Amniotic epithelial cell (primary cell): Measurements from ENCODE around the gene FNDC3A.
"Not testable (repeated sequence)": the region's sequence is repeated elsewhere in the genome, so short reads cannot be mapped to it uniquely, and the experiment has no call there.

Experiments used
- DNase-seq: peaks from one replicate; pipeline ENCODE4 v3.0.0-alpha.2; 2010; ENCODE audit warnings: low read depth

FNDC3A gene

GRCh38 chr13:49030213-49030612, 54.5 kb downstream of the FNDC3A start:
- DNase-seq: no peak

GRCh38 chr13:49040872-49041271, 65.2 kb downstream of the FNDC3A start:
- DNase-seq: no peak

GRCh38 chr13:49042476-49042875, 66.8 kb downstream of the FNDC3A start:
- DNase-seq: peak; percentile 83

GRCh38 chr13:49044008-49044407, 68.3 kb downstream of the FNDC3A start:
- no peak for DNase-seq

- DNase-seq: no peak
Observed at GRCh38 chr13:49044836-49045235, 69.1 kb downstream of the FNDC3A start.

GRCh38 chr13:49046002-49046401, 70.3 kb downstream of the FNDC3A start:
- DNase-seq: peak; percentile 32

- peak; percentile 77 for DNase-seq
Observed at GRCh38 chr13:49046519-49046918, 70.8 kb downstream of the FNDC3A start.

GRCh38 chr13:49052813-49053212, 77.1 kb downstream of the FNDC3A start:
- DNase-seq: peak; percentile 3

GRCh38 chr13:49053215-49053614, 77.5 kb downstream of the FNDC3A start:
- DNase-seq: no peak

- no peak for DNase-seq
Observed at GRCh38 chr13:49053906-49054305, 78.2 kb downstream of the FNDC3A start.

- DNase-seq: no peak
Observed at GRCh38 chr13:49055021-49055420, 79.3 kb downstream of the FNDC3A start.

GRCh38 chr13:49057176-49057575, 81.5 kb downstream of the FNDC3A start:
- DNase-seq: no peak

- DNase-seq: no peak
Observed at GRCh38 chr13:49058761-49059160, 83.0 kb downstream of the FNDC3A start.

- peak; percentile 61 for DNase-seq
Observed at GRCh38 chr13:49060678-49061387, 85.1 kb downstream of the FNDC3A start.

GRCh38 chr13:49061388-49061752, 85.7 kb downstream of the FNDC3A start:
- DNase-seq: not testable (repeated sequence)

- peak; percentile 54 for DNase-seq
Observed at GRCh38 chr13:49062297-49062896, 86.7 kb downstream of the FNDC3A start.

GRCh38 chr13:49063011-49063410, 87.3 kb downstream of the FNDC3A start:
- no peak for DNase-seq

GRCh38 chr13:49063497-49063896, 87.8 kb downstream of the FNDC3A start:
- DNase-seq: no peak

GRCh38 chr13:49064476-49064875, 88.8 kb downstream of the FNDC3A start:
- DNase-seq: no peak

GRCh38 chr13:49066856-49067255, 91.1 kb downstream of the FNDC3A start:
- DNase-seq: no peak

GRCh38 chr13:49068498-49068897, 92.8 kb downstream of the FNDC3A start:
- not testable (repeated sequence) for DNase-seq

- DNase-seq: not testable (repeated sequence)
Observed at GRCh38 chr13:49070021-49070420, 94.3 kb downstream of the FNDC3A start.

- no peak for DNase-seq
Observed at GRCh38 chr13:49071341-49071937, 95.7 kb downstream of the FNDC3A start.
